HepG2 (cell line): ENCODE measurements around the gene TIMM13. TPM values are rescaled to one million over a fixed set of nuclear protein-coding genes. Genes with fewer than 3 reads are reported as not detected.

ENCODE experiments used
- ATF6 ChIP-seq: sonication (generic); formaldehyde crosslinking; conservative IDR thresholded peaks from 2 replicates; pipeline ENCODE4 v1.4.0; 2020; ENCODE audit warnings: missing genetic modification reagents
- GFI1 ChIP-seq: sonication (generic); formaldehyde crosslinking; IDR thresholded peaks from 2 replicates; pipeline ENCODE4 v1.5.0; 2020; ENCODE audit warnings: missing genetic modification reagents, mild to moderate bottlenecking, borderline replicate concordance
- HDAC1 ChIP-seq: sonication (generic); formaldehyde crosslinking; IDR thresholded peaks from 2 replicates; pipeline ENCODE4 v1.5.1; 2020; ENCODE audit warnings: mild to moderate bottlenecking, missing genetic modification reagents
- KAT7 ChIP-seq: IDR thresholded peaks from 2 replicates; pipeline ENCODE4 v1.6.1; 2018; ENCODE audit warnings: borderline replicate concordance, missing compliant biosample characterization
- NAIF1 ChIP-seq: sonication (generic); formaldehyde crosslinking; IDR thresholded peaks from 2 replicates; pipeline ENCODE4 v1.5.0; 2020; ENCODE audit warnings: mild to moderate bottlenecking, missing genetic modification reagents, borderline replicate concordance
- NFIB ChIP-seq: sonication (generic); formaldehyde crosslinking; IDR thresholded peaks from 2 replicates; pipeline ENCODE4 v1.9.0; 2021; ENCODE audit warnings: missing genetic modification reagents, mild to moderate bottlenecking, borderline replicate concordance
- RNF2 ChIP-seq: fragments of 450-650 bp; conservative IDR thresholded peaks from 2 replicates; pipeline ENCODE4 v1.6.1; 2016; ENCODE audit warnings: low read depth
- STAG1 ChIP-seq: sonication (generic); formaldehyde crosslinking; IDR thresholded peaks from 2 replicates; pipeline ENCODE4 v1.4.0; 2020; ENCODE audit warnings: missing genetic modification reagents
- ZBTB7B ChIP-seq: sonication (generic); formaldehyde crosslinking; IDR thresholded peaks from 2 replicates; pipeline ENCODE4 v1.4.0; 2020; ENCODE audit warnings: missing genetic modification reagents
- ZFAT ChIP-seq: sonication (generic); formaldehyde crosslinking; conservative IDR thresholded peaks from 2 replicates; pipeline ENCODE4 v1.8.1; 2023; ENCODE audit warnings: missing genetic modification reagents, inconsistent platforms
- ZFP91 ChIP-seq: sonication (generic); formaldehyde crosslinking; IDR thresholded peaks from 2 replicates; pipeline ENCODE4 v1.9.0; 2022; ENCODE audit warnings: missing genetic modification reagents, mild to moderate bottlenecking, borderline replicate concordance
- ZNF30 ChIP-seq: sonication (generic); formaldehyde crosslinking; IDR thresholded peaks from 2 replicates; pipeline ENCODE4 v1.5.0; 2020; ENCODE audit warnings: mild to moderate bottlenecking, missing genetic modification reagents
- ZNF768 ChIP-seq: sonication (generic); formaldehyde crosslinking; IDR thresholded peaks from 2 replicates; pipeline ENCODE4 v1.4.0; 2020; ENCODE audit warnings: missing genetic modification reagents
- ZNF772 ChIP-seq: sonication (generic); formaldehyde crosslinking; IDR thresholded peaks from 2 replicates; pipeline ENCODE4 v1.5.0; 2020; ENCODE audit warnings: mild to moderate bottlenecking, missing genetic modification reagents
- ZSCAN20 ChIP-seq: sonication (generic); formaldehyde crosslinking; IDR thresholded peaks from 2 replicates; pipeline ENCODE4 v1.4.0; 2020; ENCODE audit warnings: missing genetic modification reagents, mild to moderate bottlenecking, borderline replicate concordance
- polyA plus RNA-seq, 8 experiments: library from polyadenylated mRNA; depleted of rRNA in 3 of 8; stranded (reverse) in 7 of 8; unstranded in 1 of 8; fragments of >200 nt; fragmentation: Illumina TruSeq in 4 of 8; extraction: Trizol in 4 of 8; gene quantifications; 2 replicates each; pipeline versions ENCODE4 v1.2.1 to v1.2.3, GENCODE V29; 2011 to 2016; ENCODE audit warnings: low read depth in 4 of 8, missing spikeins in 1 of 8, mixed read lengths in 1 of 8; ENCODE audit not compliant: insufficient read depth in 1 of 8
- total RNA-seq, 5 experiments: library from RNA; depleted of rRNA; stranded (reverse); fragments of >200 nt; fragmentation: Illumina TruSeq; extraction: Trizol; gene quantifications; 2 replicates each; pipeline ENCODE4 v1.2.3, GENCODE V29; 2016; ENCODE audit warnings: low read depth in 1 of 5
- TF ChIP-seq, protein P1 (sequence below): sonication (generic); formaldehyde crosslinking; IDR thresholded peaks from 2 replicates; pipeline ENCODE4 v1.5.0; 2020; ENCODE audit warnings: mild to moderate bottlenecking, missing genetic modification reagents
- TF ChIP-seq, protein P2 (sequence below): IDR thresholded peaks from 2 replicates; pipeline ENCODE4 v1.6.1; 2012; ENCODE audit warnings: inconsistent platforms
- TF ChIP-seq, protein P3 (sequence below), 2 experiments: sonication (generic) in 1 of 2; formaldehyde crosslinking in 1 of 2; IDR thresholded peaks; 2 replicates each; pipeline versions ENCODE4 v1.4.0 to v1.6.1; 2016 to 2020; ENCODE audit warnings: borderline replicate concordance in 1 of 2, low read depth in 1 of 2, mild to moderate bottlenecking in 1 of 2, missing genetic modification reagents in 1 of 2

TIMM13 gene
- total and polyA plus RNA-seq, 2 of the 13 experiments (the other 11 are each of a cell fraction or from before 2014, with no cell fraction given): 48.4 to 108 TPM

GRCh38 chr19:2476451-2477140, 49.2 kb upstream of the TIMM13 start (continued):
- TF ChIP-seq, protein P1, sequence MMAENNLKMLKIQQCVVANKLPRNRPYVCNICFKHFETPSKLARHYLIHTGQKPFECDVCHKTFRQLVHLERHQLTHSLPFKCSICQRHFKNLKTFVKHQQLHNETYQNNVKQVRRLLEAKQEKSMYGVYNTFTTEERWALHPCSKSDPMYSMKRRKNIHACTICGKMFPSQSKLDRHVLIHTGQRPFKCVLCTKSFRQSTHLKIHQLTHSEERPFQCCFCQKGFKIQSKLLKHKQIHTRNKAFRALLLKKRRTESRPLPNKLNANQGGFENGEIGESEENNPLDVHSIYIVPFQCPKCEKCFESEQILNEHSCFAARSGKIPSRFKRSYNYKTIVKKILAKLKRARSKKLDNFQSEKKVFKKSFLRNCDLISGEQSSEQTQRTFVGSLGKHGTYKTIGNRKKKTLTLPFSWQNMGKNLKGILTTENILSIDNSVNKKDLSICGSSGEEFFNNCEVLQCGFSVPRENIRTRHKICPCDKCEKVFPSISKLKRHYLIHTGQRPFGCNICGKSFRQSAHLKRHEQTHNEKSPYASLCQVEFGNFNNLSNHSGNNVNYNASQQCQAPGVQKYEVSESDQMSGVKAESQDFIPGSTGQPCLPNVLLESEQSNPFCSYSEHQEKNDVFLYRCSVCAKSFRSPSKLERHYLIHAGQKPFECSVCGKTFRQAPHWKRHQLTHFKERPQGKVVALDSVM (CRISPR knock-in tag): 0 out of 2 replicates have a peak, but pooled peaks have one; percentile 20
- TF ChIP-seq NFIB (CRISPR knock-in tag) (no peak), ZFP91 (0 out of 2 replicates have a peak, but pooled peaks have one; percentile 60), ZSCAN20 (CRISPR knock-in tag) (no peak), ZBTB7B (CRISPR knock-in tag) (0 out of 2 replicates have a peak, but pooled peaks have one; percentile 11), KAT7 (CRISPR knock-in tag) (peak; percentile 82; the same call in 1 of the 2 replicates), GFI1 (peak; percentile 37; the same call in 1 of the 2 replicates), HDAC1 (CRISPR knock-in tag) (0 out of 2 replicates have a peak, but pooled peaks have one; percentile 42), RNF2 (no peak), ATF6 (no peak), STAG1 (CRISPR knock-in tag) (peak; percentile 6), NAIF1 (CRISPR knock-in tag) (peak; percentile 38; the same call in 1 of the 2 replicates), ZFAT (CRISPR knock-in tag) (0 out of 2 replicates have a peak, but pooled peaks have one; percentile 15), ZNF768 (CRISPR knock-in tag) (no peak), ZNF772 (0 out of 2 replicates have a peak, but pooled peaks have one; percentile 4), ZNF30 (CRISPR knock-in tag) (0 out of 2 replicates have a peak, but pooled peaks have one; percentile 19)
- TF ChIP-seq, protein P2, sequence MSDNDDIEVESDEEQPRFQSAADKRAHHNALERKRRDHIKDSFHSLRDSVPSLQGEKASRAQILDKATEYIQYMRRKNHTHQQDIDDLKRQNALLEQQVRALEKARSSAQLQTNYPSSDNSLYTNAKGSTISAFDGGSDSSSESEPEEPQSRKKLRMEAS: 0 out of 2 replicates have a peak, but pooled peaks have one; percentile 21
- TF ChIP-seq, protein P3, sequence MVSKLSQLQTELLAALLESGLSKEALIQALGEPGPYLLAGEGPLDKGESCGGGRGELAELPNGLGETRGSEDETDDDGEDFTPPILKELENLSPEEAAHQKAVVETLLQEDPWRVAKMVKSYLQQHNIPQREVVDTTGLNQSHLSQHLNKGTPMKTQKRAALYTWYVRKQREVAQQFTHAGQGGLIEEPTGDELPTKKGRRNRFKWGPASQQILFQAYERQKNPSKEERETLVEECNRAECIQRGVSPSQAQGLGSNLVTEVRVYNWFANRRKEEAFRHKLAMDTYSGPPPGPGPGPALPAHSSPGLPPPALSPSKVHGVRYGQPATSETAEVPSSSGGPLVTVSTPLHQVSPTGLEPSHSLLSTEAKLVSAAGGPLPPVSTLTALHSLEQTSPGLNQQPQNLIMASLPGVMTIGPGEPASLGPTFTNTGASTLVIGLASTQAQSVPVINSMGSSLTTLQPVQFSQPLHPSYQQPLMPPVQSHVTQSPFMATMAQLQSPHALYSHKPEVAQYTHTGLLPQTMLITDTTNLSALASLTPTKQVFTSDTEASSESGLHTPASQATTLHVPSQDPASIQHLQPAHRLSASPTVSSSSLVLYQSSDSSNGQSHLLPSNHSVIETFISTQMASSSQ (IDR thresholded peaks at IDR 0.05; ENCODE audit: low read depth): no peak
- TF ChIP-seq, protein P3 (CRISPR knock-in tag; IDR thresholded peaks at IDR 0.05; ENCODE audit: borderline replicate concordance): 0 out of 2 replicates have a peak, but pooled peaks have one; percentile 0
